H1 (cell line): ENCODE results near the gene TTC32. TPM values are rescaled to one million over a fixed set of nuclear protein-coding genes. Genes with fewer than 3 reads are reported as not detected.

Source experiments
- CTCF ChIA-PET: fragments of 300-600 bp; sonication (Branson Sonifier 250); formaldehyde crosslinking; loops from one replicate; lab custom pipeline; 2021; ENCODE audit not compliant: partially characterized antibody; lab: Charles Lee
- POLR2A ChIA-PET: fragments of 300-600 bp; sonication (Branson Sonifier 250); formaldehyde crosslinking; loops from one replicate; lab custom pipeline; 2021; ENCODE audit warnings: inconsistent platforms; ENCODE audit not compliant: partially characterized antibody; lab: Charles Lee
- DNase-seq, 2 experiments: peaks; one replicate each; pipeline versions ENCODE4 v3.0.0 to v3.0.0-alpha.2; 2010 to 2022; ENCODE audit warnings: low spot score in 2 of 2, low read depth in 1 of 2, mixed read lengths in 1 of 2
- FAIRE-seq: peaks from 2 replicates; lab custom pipeline; 2011; peaks lifted over from hg19 to GRCh38; lab: Jason Lieb, UNC
- H2AFZ ChIP-seq: 2 replicates; pipeline ENCODE4 v1.8.1; 2012; ENCODE audit warnings: low read length, inconsistent platforms
- H2AK5ac ChIP-seq: 2 replicates; pipeline ENCODE4 v1.6.1; 2013; ENCODE audit warnings: low read depth, low read length
- H2BK120ac ChIP-seq: replicated peaks from 2 replicates; pipeline ENCODE3; 2013; ENCODE audit warnings: low read depth, low read length, inconsistent platforms
- H2BK12ac ChIP-seq: 2 replicates; pipeline ENCODE4 v1.6.1; 2013; ENCODE audit warnings: low read depth, low read length
- H2BK15ac ChIP-seq: 2 replicates; pipeline ENCODE4 v1.6.1; 2013; ENCODE audit warnings: low read length
- H2BK20ac ChIP-seq: 2 replicates; pipeline ENCODE4 v1.6.1; 2013; ENCODE audit warnings: low read length
- H2BK5ac ChIP-seq: 2 replicates; pipeline ENCODE4 v1.6.1; 2013; ENCODE audit warnings: low read depth, low read length
- H3K14ac ChIP-seq: 2 replicates; pipeline ENCODE4 v1.6.1; 2013; ENCODE audit warnings: inconsistent platforms; ENCODE audit not compliant: insufficient read length
- H3K18ac ChIP-seq: 2 replicates; pipeline ENCODE4 v1.6.1; 2013; ENCODE audit warnings: low read length; ENCODE audit errors: extremely low read depth
- H3K23ac ChIP-seq: 2 replicates; pipeline ENCODE4 v1.6.1; 2013; ENCODE audit warnings: inconsistent platforms; ENCODE audit not compliant: insufficient read length
- H3K23me2 ChIP-seq: 2 replicates; pipeline ENCODE4 v1.6.1; 2013; ENCODE audit warnings: low read depth, low read length
- H3K27ac ChIP-seq: 2 replicates; pipeline ENCODE4 v1.6.1; 2011; ENCODE audit warnings: low read depth, low read length, inconsistent platforms
- H3K27me3 ChIP-seq, 4 experiments: replicated peaks in 1 of 4; 1 replicate in 1 of 4; 2 replicates in 3 of 4; pipeline versions ENCODE4 v1.6.1 to v1.8.1; 2011 to 2013; ENCODE audit warnings: low read length in 3 of 4, mild to moderate bottlenecking in 3 of 4, inconsistent platforms in 2 of 4, mixed read lengths in 2 of 4, moderate library complexity in 1 of 4; ENCODE audit not compliant: control insufficient read depth in 3 of 4, insufficient read depth in 3 of 4; ENCODE audit errors: extremely low read depth in 1 of 4
- H3K36me3 ChIP-seq, 4 experiments: 2 replicates each; pipeline versions ENCODE4 v1.6.1 to v1.8.1; 2011 to 2013; ENCODE audit warnings: mild to moderate bottlenecking in 4 of 4, low read length in 3 of 4, moderate library complexity in 2 of 4, control low read depth in 1 of 4, inconsistent platforms in 1 of 4; ENCODE audit not compliant: insufficient read depth in 4 of 4, control insufficient read depth in 2 of 4
- H3K4ac ChIP-seq: replicated peaks from 2 replicates; pipeline ENCODE3; 2013; ENCODE audit warnings: low read length, low read depth, mixed read lengths, inconsistent platforms; ENCODE audit not compliant: insufficient read length
- H3K4me1 ChIP-seq, 4 experiments: replicated peaks in 1 of 4; 1 replicate in 1 of 4; 2 replicates in 3 of 4; pipeline versions ENCODE4 v1.6.1 to v1.8.1; 2011 to 2013; ENCODE audit warnings: low read length in 3 of 4, inconsistent platforms in 2 of 4, mixed read lengths in 1 of 4; ENCODE audit not compliant: insufficient read depth in 4 of 4, control insufficient read depth in 3 of 4
- H3K4me2 ChIP-seq, 2 experiments: 2 replicates each; pipeline versions ENCODE4 v1.6.1 to v1.8.1; 2011 to 2013; ENCODE audit warnings: low read depth in 2 of 2, low read length in 2 of 2, control low read depth in 1 of 2, inconsistent platforms in 1 of 2, mild to moderate bottlenecking in 1 of 2; ENCODE audit not compliant: insufficient read depth in 1 of 2
- H3K4me3 ChIP-seq, 4 experiments: fragments of 200-600, 300-600 bp in 1 of 4; sonication (generic), shearing (Covaris generic), sonication (Bioruptor Twin) in 1 of 4; 2 replicates each; pipeline versions ENCODE4 v1.5.1 to v1.8.1; 2011 to 2016; ENCODE audit warnings: low read length in 4 of 4, low read depth in 3 of 4, control low read depth in 2 of 4, inconsistent platforms in 2 of 4, mild to moderate bottlenecking in 2 of 4, mixed read lengths in 1 of 4, moderate library complexity in 1 of 4; ENCODE audit not compliant: insufficient read depth in 2 of 4; ENCODE audit errors: extremely low read depth in 1 of 4
- H3K56ac ChIP-seq: replicated peaks from 2 replicates; pipeline ENCODE3; 2013; ENCODE audit warnings: low read depth, mild to moderate bottlenecking, mixed read lengths, low read length, inconsistent platforms; ENCODE audit not compliant: insufficient read length
- H3K79me1 ChIP-seq: 2 replicates; pipeline ENCODE4 v1.6.1; 2013; ENCODE audit warnings: low read depth, low read length, control low read depth
- H3K79me2 ChIP-seq, 2 experiments: 2 replicates each; pipeline versions ENCODE4 v1.6.1 to v1.8.1; 2012 to 2013; ENCODE audit warnings: low read length in 2 of 2, mild to moderate bottlenecking in 2 of 2, inconsistent platforms in 1 of 2; ENCODE audit not compliant: insufficient read depth in 2 of 2, control insufficient read depth in 1 of 2
- H3K9ac ChIP-seq, 4 experiments: replicated peaks in 1 of 4; 1 replicate in 1 of 4; 2 replicates in 3 of 4; pipeline versions ENCODE4 v1.6.1 to v1.8.1; 2011 to 2013; ENCODE audit warnings: low read depth in 3 of 4, low read length in 3 of 4, control low read depth in 2 of 4, mild to moderate bottlenecking in 2 of 4, moderate library complexity in 2 of 4, inconsistent platforms in 1 of 4; ENCODE audit errors: extremely low read depth in 1 of 4
- H3K9me3 ChIP-seq, 2 experiments: 2 replicates each; pipeline versions ENCODE4 v1.6.1 to v1.8.1; 2012 to 2013; ENCODE audit warnings: mild to moderate bottlenecking in 2 of 2, moderate library complexity in 2 of 2, control low read depth in 1 of 2, inconsistent platforms in 1 of 2, low read depth in 1 of 2, low read length in 1 of 2, mixed read lengths in 1 of 2; ENCODE audit not compliant: insufficient read depth in 2 of 2
- H4K20me1 ChIP-seq, 2 experiments: replicated peaks in 1 of 2; 2 replicates each; pipeline versions ENCODE3 to v1.8.1; 2011 to 2013; ENCODE audit warnings: inconsistent platforms in 2 of 2, low read length in 2 of 2, mild to moderate bottlenecking in 1 of 2; ENCODE audit not compliant: insufficient read depth in 2 of 2, control insufficient read depth in 1 of 2
- H4K5ac ChIP-seq: 2 replicates; pipeline ENCODE4 v1.6.1; 2013; ENCODE audit warnings: low read length, low read depth, mixed read lengths, inconsistent platforms; ENCODE audit not compliant: insufficient read length
- H4K8ac ChIP-seq: 2 replicates; pipeline ENCODE4 v1.8.0; 2013; ENCODE audit warnings: mild to moderate bottlenecking, moderate library complexity, low read length, inconsistent platforms; ENCODE audit not compliant: insufficient read depth; ENCODE audit errors: extremely low read depth
- H4K91ac ChIP-seq: replicated peaks from 2 replicates; pipeline ENCODE3; 2013; ENCODE audit warnings: low read length, mixed read lengths, inconsistent platforms; ENCODE audit not compliant: insufficient read length
- USF2 ChIP-seq: IDR thresholded peaks from 2 replicates; pipeline ENCODE4 v1.6.1; 2011; ENCODE audit warnings: low read length, improper control_type of control experiment
- WGBS, 2 experiments: shearing (Covaris generic) in 1 of 2; methylation state at CpG; one replicate each; pipeline versions ENCODE4 v1.1.6 to v1.1.7; 2013 to 2015; ENCODE audit warnings: low lambda C conversion rate in 2 of 2, mixed read lengths in 2 of 2, inconsistent platforms in 1 of 2, low coverage in 1 of 2, missing lambda C conversion rate in 1 of 2; ENCODE audit not compliant: insufficient replicate concordance in 2 of 2, insufficient coverage in 1 of 2, insufficient read length in 1 of 2; ENCODE audit errors: extremely low coverage in 1 of 2, missing lambda C conversion rate in 1 of 2; 5-methylcytosine and 5-hydroxymethylcytosine counted together
- polyA plus RNA-seq, 7 experiments: library from polyadenylated mRNA; depleted of rRNA in 3 of 7; stranded (reverse) in 5 of 7; unstranded in 2 of 7; fragments of >200 nt in 5 of 7; fragments of 200-250 nt in 2 of 7; gene quantifications; 1 replicate in 5 of 7; 2 replicates in 1 of 7; 4 replicates in 1 of 7; pipeline versions ENCODE4 v1.2.1 to v1.2.3, GENCODE V29; 2011 to 2013; ENCODE audit warnings: missing spikeins in 2 of 7, mixed read lengths in 2 of 7
- total RNA-seq: library from RNA; stranded (reverse); fragmentation: NEBNext Ultra II Directional; extraction: Animal tissue kit (Norgen Biotek cat#: 25700); gene quantifications from 2 replicates; pipeline ENCODE4 v1.2.1, GENCODE V29; 2021

TTC32 gene
- total and polyA plus RNA-seq, 2 of the 8 experiments (the other 6 are each of a cell fraction or from before 2014, with no cell fraction given): 6.8 to 8.7 TPM

GRCh38 chr2:19881908-19882265 is 19.9 kb downstream of the TTC32 start:
- TF ChIP-seq USF2: no peak
- H3K4me2 ChIP-seq: no peak overlapping the region
- no peak overlapping the region for H2BK12ac ChIP-seq
- no peaks in the 10 kb centered on the region for H3K4me1 ChIP-seq
- H4K20me1 ChIP-seq: no peaks in the 10 kb centered on the region
- H2BK120ac ChIP-seq: no peak overlapping the region
- no peaks in the 10 kb centered on the region for H3K79me2 ChIP-seq
- no peak overlapping the region for H3K14ac ChIP-seq
- no peak overlapping the region for H3K4ac ChIP-seq
- ChIA-PET CTCF (interaction anchor here (1.2 kb wide), 1 partner anchor 19 kb away, joined by 3 read pairs; no protein-coding TSS in a partner anchor), POLR2A (no interaction called here)
- no peaks in the 10 kb centered on the region for H3K9me3 ChIP-seq
- 50% methylated on average over 2 of the region's 2 CpGs; no CpG with 5 or more reads in 1 of the 2 experiments for WGBS, 2 experiments
- DNase-seq (no peak), FAIRE-seq (no peak)
- H3K27ac ChIP-seq: no peak overlapping the region
- no peak overlapping the region for H3K18ac ChIP-seq
- no peak overlapping the region for H4K8ac ChIP-seq
- H3K36me3 ChIP-seq: no peaks in the 10 kb centered on the region
- no peak overlapping the region for H2AFZ ChIP-seq
- no peak overlapping the region for H2BK15ac ChIP-seq
- no peak overlapping the region for H3K56ac ChIP-seq
- H3K23ac ChIP-seq: no peak overlapping the region
- H3K79me1 ChIP-seq: no peaks in the 10 kb centered on the region
- peaks cover 0 to 2% (median 0%) of the 10 kb centered on the region in 4 experiments; a peak in 2 of 7 replicates for H3K27me3 ChIP-seq
- no peak overlapping the region for H2AK5ac ChIP-seq
- H3K23me2 ChIP-seq: no peaks in the 10 kb centered on the region
- no peak overlapping the region for H3K9ac ChIP-seq
- H4K91ac ChIP-seq: no peak overlapping the region
- no peak overlapping the region for H2BK5ac ChIP-seq
- no peak overlapping the region for H3K4me3 ChIP-seq
- H4K5ac ChIP-seq: no peak overlapping the region
- H2BK20ac ChIP-seq: no peak overlapping the region
